Type B pancreatic cell (in vitro differentiated cells): ENCODE data around the gene CEBPG. TPM values are rescaled to one million over a fixed set of nuclear protein-coding genes. Genes with fewer than 3 reads are reported as not detected.

ENCODE experiments used
- DNase-seq: peaks from one replicate; pipeline ENCODE4 v3.0.0; 2021; ENCODE audit warnings: mixed read lengths; ENCODE audit not compliant: unreplicated experiment; ENCODE audit errors: extremely low spot score
- H3K27ac Mint-ChIP-seq: 2 replicates; pipeline ENCODE4 v1.8.0; 2021; ENCODE audit warnings: mild to moderate bottlenecking, mixed read lengths
- H3K27me3 Mint-ChIP-seq: 2 replicates; pipeline ENCODE4 v1.8.0; 2021; ENCODE audit warnings: mixed read lengths
- H3K36me3 Mint-ChIP-seq: 2 replicates; pipeline ENCODE4 v1.8.0; 2021; ENCODE audit warnings: mixed read lengths
- H3K4me1 Mint-ChIP-seq: one replicate; pipeline ENCODE4 v1.8.0; 2021; ENCODE audit warnings: mixed read lengths; ENCODE audit not compliant: unreplicated experiment
- H3K4me3 Mint-ChIP-seq: 2 replicates; pipeline ENCODE4 v1.8.0; 2021; ENCODE audit warnings: mild to moderate bottlenecking, mixed read lengths
- H3K9me3 Mint-ChIP-seq: 2 replicates; pipeline ENCODE4 v1.8.0; 2021; ENCODE audit warnings: mixed read lengths
- total RNA-seq: library from RNA; stranded (reverse); gene quantifications from 2 replicates; pipeline ENCODE4 v1.2.1, GENCODE V29; 2021; ENCODE audit warnings: low replicate concordance
- TF ChIP-seq, protein P1 (sequence below): fragments of 200-600 bp; sonication (generic); conservative IDR thresholded peaks from 2 replicates; pipeline ENCODE4 v1.5.0; 2021; ENCODE audit warnings: antibody characterized with exemption, mild to moderate bottlenecking

Gene CEBPG
- total RNA-seq, 1 donor from 2014 or later, result 30.1 TPM

DNA sequence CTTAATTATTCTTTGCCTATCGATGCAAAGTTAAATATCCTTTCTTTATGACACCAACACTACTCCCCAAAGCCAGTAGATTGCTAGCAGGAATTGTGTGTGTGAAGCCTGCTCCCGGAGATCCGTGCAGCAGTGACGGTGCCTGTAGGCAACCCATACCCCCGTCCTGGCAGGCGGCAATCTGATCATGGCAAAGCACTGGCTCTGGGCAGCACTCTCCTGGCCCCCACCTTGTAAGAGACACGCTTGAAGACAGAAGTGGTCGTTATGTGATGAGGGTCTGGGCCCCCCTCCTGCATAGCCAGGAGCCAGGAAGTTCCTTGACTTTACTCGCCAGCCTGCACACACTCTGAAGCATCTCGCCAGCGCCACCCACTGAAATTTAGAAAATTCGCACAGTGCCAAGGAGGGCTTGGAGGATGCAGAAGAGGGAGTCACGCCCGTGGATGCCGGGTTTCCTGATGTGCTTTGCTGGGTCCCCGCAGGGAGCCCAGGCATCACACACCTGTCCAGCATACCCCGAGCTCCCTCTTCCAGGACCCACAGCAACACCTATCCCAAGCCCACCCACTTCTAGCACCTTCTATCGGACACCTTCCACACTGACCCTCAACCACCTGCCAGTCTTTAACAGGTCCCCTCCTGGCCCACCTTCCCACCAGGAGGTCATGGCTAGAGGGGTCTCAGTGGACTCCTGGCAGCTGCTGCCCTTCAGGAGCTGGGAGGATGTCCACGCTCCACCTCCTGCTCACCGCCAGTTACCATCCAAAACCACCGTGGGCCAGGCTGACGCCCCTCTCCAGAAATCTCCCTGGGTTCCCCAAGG, 54.5 kb downstream of the CEBPG start:
- H3K27ac Mint-ChIP-seq, result no peak overlapping the region

DNA sequence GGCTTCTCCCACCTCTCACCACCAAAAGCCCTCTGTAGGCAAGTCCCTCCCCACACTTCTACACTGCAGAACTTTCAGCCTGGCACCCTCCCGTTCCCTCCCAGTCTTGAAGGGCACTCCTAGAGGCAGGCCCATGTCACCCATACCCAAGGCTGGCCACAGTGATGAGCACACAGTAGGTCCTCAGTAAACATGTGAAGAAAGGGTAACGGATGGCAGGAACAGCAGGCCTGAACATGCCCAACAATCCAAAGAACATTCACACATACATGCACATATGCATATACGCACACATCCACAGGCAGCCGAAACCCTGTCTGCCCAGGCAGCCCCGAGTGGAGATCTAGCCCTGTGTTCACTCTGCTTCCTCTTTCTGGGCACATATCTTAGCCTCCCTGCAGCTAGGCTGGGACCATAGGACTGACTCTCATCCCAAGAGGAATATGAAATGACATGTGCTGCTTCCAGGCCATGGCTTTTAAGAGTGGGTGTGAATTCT, 55.2 kb downstream of the CEBPG start:
- TF ChIP-seq, protein P1, sequence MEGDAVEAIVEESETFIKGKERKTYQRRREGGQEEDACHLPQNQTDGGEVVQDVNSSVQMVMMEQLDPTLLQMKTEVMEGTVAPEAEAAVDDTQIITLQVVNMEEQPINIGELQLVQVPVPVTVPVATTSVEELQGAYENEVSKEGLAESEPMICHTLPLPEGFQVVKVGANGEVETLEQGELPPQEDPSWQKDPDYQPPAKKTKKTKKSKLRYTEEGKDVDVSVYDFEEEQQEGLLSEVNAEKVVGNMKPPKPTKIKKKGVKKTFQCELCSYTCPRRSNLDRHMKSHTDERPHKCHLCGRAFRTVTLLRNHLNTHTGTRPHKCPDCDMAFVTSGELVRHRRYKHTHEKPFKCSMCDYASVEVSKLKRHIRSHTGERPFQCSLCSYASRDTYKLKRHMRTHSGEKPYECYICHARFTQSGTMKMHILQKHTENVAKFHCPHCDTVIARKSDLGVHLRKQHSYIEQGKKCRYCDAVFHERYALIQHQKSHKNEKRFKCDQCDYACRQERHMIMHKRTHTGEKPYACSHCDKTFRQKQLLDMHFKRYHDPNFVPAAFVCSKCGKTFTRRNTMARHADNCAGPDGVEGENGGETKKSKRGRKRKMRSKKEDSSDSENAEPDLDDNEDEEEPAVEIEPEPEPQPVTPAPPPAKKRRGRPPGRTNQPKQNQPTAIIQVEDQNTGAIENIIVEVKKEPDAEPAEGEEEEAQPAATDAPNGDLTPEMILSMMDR, result no peak
- H3K36me3 Mint-ChIP-seq, result no peaks in the 10 kb centered on the region
- DNase-seq, result no peak
- H3K4me3 Mint-ChIP-seq, result no peak overlapping the region
- H3K4me1 Mint-ChIP-seq, result peaks cover 6% of the 10 kb centered on the region
- H3K27me3 Mint-ChIP-seq, result peaks cover 8% of the 10 kb centered on the region
- H3K9me3 Mint-ChIP-seq, result no peaks in the 10 kb centered on the region
- H3K27ac Mint-ChIP-seq, result no peak overlapping the region

More for the DNA sequence above, 54.5 kb downstream of the CEBPG start:
- Mint-ChIP-seq H3K4me1 (peaks cover 6% of the 10 kb centered on the region), H3K4me3 (no peak overlapping the region), H3K27me3 (peaks cover 8% of the 10 kb centered on the region), H3K9me3 (no peaks in the 10 kb centered on the region), H3K36me3 (no peaks in the 10 kb centered on the region)
- no peak for DNase-seq
- TF ChIP-seq, protein P1, result no peak

DNA sequence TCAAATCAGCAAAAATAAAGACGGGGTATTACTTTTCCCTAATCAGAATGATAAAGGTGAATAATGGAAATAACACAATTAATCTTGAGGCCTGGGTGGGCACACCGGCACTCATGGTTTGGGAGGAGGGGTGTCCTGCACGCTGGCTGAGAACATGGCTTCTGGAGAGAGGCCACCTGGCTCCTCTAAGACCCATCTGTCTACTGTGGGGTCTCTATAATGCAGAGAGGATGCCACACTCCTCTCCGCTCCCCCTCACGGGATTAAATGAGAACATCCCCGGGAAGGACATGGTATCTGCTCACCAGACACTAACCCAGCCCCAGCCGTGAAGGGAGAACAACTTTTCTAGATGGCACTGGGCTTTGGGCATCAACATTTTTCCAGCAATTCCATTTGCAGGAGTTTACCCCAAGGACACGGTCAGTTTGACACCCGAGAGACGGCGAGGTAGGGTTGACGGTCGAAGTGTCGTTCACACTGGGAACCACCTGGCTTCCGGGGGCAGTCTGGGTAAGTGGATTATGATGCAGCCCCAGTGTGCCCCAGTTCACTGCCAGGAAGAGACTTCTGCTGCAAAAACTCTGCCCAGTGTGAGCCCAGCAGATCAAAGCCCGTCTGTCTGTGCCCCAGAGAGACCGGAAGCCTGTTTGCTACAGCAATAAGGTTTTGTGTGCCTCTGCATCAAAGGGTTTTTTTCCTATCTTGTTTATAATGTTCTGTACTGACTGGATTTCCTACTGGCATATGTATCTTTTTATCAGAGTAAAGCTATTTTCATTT, 56.6 kb downstream of the CEBPG start:
- Mint-ChIP-seq H3K36me3 (no peaks in the 10 kb centered on the region), H3K9me3 (no peaks in the 10 kb centered on the region), H3K4me1 (peaks cover 6% of the 10 kb centered on the region), H3K27me3 (peaks cover 8% of the 10 kb centered on the region), H3K4me3 (peak overlapping the region; percentile 37), H3K27ac (peak overlapping the region; percentile 38)
- no peak for DNase-seq
- TF ChIP-seq, protein P1, result no peak

DNA sequence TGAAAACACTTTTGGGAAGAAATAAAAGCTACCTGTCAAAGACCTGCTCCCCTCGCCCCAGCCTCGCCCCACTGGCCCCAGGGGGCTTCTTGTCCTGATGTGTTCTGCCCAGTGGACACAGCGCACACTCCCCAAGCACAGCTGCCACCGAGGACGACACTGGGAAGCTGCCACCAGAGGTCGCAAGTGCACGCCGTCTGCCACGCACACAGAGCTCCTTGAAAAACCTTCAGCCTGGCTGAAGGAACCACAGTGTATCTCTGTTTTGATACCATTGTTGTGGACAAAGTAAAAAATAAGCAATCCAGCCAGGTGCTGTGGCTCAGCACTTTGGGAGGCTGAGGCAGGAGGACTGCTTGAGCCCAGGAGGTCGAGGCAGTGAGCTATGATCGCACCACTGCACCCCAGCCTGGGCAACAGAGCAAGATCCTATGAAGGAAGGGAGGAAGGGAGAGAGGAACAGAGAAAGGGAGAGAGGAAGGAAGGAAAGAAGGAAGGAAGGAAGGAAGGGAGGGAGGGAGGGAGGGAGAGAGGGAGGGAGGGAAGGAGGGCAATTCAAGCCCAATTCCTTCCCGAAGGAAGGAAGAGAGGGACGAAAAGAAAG, 57.3 kb downstream of the CEBPG start:
- Mint-ChIP-seq H3K36me3 (no peaks in the 10 kb centered on the region), H3K27me3 (peaks cover 8% of the 10 kb centered on the region), H3K4me1 (peaks cover 6% of the 10 kb centered on the region), H3K9me3 (no peaks in the 10 kb centered on the region), H3K4me3 (peak overlapping the region; percentile 37), H3K27ac (peak overlapping the region; percentile 38)
- TF ChIP-seq, protein P1, result peak; percentile 90
- DNase-seq, result no peak

DNA sequence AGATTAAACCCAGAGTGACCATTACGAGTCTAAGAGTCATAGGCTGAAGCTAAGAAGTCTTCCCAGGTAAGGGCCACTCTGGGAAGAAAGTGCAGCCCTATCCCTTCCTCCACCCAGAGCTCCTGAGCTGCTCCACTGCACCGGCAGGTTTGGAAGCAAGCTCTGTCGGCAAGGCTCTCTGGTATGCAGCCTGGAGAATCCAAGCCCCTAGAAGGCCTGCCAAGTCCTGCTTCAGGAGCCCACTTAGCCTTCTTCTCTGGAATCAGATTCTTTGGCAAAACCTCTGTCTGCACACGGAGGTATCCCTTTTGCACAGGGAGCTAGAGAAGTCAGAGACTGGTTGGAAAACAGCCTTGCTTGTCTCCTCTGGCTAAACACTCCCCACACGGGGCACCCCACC, 58.5 kb downstream of the CEBPG start:
- H3K27me3 Mint-ChIP-seq, result peaks cover 6% of the 10 kb centered on the region
- TF ChIP-seq, protein P1, result no peak
- H3K36me3 Mint-ChIP-seq, result no peaks in the 10 kb centered on the region
- no peak overlapping the region for H3K4me3 Mint-ChIP-seq
- H3K9me3 Mint-ChIP-seq, result no peaks in the 10 kb centered on the region
- peaks cover 6% of the 10 kb centered on the region for H3K4me1 Mint-ChIP-seq
- no peak for DNase-seq
- no peak overlapping the region for H3K27ac Mint-ChIP-seq

Other genes starting within 250 kb of the CEBPG start
- gene WDR88, start 241.6 kb upstream of the CEBPG start, total RNA-seq, result 0.45 TPM in 1 of 2 replicates, not detected in the other
- 24.2 and 49.6 TPM in 2 replicates for gene LRP3, start 179.4 kb upstream of the CEBPG start, total RNA-seq
- 0.68 TPM in 1 of 2 replicates, not detected in the other for gene SLC7A10, start 147.9 kb upstream of the CEBPG start, total RNA-seq
- 24.4 and 50.4 TPM in 2 replicates for gene CEBPA, start 71.2 kb upstream of the CEBPG start, total RNA-seq
- 84.7 and 139 TPM in 2 replicates for gene PEPD, start 148.1 kb downstream of the CEBPG start, total RNA-seq
- gene CHST8, start 248.2 kb downstream of the CEBPG start, total RNA-seq, result 5.7 and 10.8 TPM in 2 replicates